RPMI8226 (cell line): ENCODE measurements around the gene CD93.
A peak's percentile ranks its signal among the peaks of the same experiment; 100 is the strongest.

Experiments used
- DNase-seq: peaks from one replicate; pipeline ENCODE4 v3.0.0-alpha.2; 2015

Gene CD93

GRCh38 chr20:23099791-23100719 lies 13.9 kb upstream of the CD93 start:
- DNase-seq = peak; percentile 38

- DNase-seq = no peak
These were observed 11.8 kb upstream of the CD93 start for GRCh38 chr20:23097636-23098580.

DNA sequence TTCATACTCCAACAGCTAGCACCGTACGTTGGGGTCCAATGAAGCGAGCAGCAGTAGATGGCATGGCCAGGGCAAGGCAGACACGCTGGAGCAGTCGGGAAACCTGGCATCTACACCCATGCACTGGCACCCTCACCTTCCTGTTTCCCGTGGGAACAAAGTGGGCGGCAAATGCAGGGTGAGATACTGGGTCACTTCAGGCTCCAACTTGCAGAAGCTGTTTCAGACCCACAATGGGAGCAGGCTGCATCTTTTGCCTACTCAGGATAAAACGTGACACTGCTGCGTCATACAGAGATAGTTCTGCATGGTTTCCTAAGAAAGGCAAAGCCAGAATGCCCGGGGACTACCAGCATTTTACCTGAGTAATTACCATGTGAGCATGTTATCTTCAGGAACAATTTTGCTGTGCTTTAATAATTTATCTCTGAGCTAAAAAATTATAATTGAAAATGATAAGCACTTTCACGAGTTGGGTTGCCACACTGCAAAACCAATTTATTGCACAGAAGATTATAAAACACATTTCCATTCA lies 10.9 kb upstream of the CD93 start:
- DNase-seq = no peak

DNA sequence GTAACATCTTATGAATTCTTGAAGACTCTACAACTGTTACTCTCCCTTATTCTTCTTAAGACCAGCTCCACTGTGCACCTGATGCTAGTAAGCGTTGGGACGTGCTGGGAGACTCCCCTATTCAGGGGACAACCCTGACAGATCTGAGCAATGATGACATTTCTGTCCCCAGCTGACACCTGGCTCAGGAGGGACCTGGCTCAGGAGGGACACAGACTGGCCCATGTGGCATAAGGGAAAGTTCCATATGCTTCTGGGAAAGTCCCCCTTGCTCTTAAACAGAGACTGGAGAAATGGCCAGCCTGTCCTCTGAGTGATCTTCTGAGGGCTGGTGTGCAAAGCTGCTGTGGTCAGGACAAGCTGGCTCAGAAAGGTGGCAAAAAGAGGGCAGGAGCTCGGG lies 10.0 kb upstream of the CD93 start:
- DNase-seq = no peak

- no peak for DNase-seq
These were observed 9.4 kb upstream of the CD93 start for GRCh38 chr20:23095499-23095898.

GRCh38 chr20:23094927-23095326 lies 8.8 kb upstream of the CD93 start:
- no peak for DNase-seq

- DNase-seq = no peak
These were observed 8.2 kb upstream of the CD93 start for GRCh38 chr20:23094213-23094896.

DNA sequence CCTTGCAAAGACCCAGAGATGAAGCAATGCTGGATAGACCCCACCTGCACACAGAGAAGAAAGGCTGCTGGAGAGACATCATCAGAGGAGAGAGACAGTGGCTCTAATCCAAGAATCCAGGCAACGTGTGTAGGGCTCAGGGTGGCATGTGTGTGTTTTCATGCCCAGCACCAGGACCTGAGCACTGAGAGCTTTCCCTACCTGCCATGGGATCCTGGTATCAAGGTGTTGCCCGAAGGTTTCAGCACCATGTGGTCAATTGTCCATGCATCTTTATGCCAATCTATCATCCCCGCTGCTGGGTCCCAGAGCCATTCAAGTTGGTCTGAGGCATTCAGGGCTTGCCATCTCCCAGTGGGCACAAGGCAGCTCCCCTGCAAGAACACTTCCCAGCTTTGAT lies 7.5 kb upstream of the CD93 start:
- no peak for DNase-seq

GRCh38 chr20:23092861-23093495 lies 6.9 kb upstream of the CD93 start:
- no peak for DNase-seq

DNA sequence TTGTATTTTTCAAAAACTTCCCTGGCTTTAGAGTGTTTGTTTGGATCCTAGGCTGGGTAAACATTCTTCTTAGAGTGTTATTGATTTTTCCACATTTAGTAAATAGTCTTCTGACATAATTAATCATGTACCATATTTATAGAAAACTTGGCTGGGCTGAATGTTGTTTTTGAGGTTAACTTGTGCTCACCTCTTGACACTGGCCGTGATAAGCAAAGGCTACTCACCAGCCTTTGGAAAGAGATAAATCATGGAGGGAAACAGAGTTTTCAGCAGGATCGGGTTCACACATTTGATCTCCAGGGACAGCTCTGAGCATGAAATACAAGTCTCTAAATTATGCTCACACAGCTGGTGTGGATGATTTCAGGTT lies 6.2 kb upstream of the CD93 start:
- DNase-seq = no peak

DNA sequence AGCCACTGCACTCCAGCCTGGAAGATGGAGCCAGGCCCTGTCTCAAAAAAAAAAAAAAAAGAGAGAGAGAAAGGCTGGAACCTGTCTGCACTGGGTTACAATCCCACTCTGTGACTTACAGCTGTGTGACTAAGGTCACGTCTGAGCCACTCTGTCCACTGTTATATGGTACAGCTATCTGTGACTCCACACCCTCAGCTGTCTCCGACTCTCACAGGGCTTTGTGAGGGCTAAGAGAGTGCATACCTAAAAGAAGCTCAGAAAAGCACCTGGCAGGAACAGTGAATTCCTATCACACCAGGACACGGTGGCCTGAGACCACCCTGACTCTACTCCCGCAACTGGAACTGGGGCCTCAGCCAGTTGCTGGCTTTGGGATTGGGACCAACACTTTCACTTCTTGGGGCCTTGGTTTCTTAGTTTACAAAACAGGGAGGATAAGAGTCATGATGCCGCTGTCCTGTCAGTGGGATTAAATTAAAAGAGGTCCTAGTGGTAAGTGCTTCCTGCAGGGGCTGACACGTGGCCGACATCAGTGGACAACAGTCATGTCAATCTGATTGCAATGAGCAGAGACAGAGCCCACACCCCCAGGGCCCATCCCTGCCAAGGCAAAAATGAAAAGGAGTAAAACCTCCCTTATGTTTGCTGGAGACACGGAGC lies 5.7 kb upstream of the CD93 start:
- no peak for DNase-seq

DNA sequence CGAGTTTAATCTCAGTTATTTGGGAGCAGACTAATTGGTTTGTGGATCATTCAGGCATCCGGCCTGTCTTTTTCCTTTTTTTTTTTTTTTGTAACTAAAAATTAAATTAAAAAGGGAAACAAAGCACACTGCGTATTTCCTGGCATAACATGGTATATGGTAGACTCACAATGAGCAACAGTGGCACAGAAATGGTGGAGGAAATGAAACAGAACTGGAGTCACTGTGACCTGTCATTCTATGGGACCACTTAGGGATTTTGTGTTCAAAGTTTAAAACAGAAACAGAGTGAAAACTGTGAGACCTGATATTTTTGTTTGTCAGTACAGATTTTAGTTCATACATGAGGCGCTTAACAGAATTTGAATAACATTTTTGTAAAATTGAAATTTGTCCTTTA lies 4.8 kb upstream of the CD93 start:
- DNase-seq = no peak

DNA sequence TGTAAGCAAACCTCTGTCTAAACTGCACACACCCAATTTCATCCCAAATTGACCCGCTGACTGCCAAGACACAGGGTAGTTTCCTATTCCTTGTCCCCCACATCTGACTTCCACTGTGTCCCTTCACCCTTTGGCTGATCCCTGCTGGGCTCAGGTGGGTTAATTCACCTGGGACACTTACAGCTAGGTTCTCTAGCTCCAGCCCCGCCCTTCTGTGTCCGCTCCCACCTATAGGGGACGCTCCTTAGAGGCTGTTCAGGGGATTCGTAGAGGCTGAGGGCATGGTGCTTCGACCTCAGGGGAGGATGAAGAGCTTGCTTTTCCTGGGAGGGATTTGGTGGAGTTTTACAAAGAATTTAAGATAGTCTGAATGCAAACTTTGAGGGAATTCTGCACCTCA lies 4.0 kb upstream of the CD93 start:
- no peak for DNase-seq

DNA sequence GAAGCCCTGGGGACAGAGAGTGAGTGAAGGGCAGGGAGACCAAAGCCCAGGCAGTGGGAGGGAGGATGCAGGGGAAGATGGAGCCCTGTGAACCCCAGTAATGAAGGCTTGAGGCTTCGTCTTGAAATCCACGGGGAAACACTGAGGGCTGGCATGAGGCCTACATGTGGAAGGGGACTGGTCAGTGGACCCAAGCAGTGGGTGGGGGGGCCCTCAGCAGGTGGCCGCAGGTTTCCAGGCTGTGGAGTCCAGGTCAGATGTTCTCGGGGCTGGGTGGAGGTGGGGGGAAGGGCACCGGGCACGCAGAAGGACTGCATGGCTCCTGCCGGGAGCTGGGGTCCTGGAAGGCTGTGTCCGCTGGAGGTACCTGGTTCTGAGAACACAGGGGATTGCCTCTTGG lies 2.7 kb upstream of the CD93 start:
- DNase-seq = no peak

- DNase-seq = no peak
These were observed 1.6 kb upstream of the CD93 start for GRCh38 chr20:23087587-23088251.

- no peak for DNase-seq
These were observed 847 bp upstream of the CD93 start for GRCh38 chr20:23086931-23087411.

DNA sequence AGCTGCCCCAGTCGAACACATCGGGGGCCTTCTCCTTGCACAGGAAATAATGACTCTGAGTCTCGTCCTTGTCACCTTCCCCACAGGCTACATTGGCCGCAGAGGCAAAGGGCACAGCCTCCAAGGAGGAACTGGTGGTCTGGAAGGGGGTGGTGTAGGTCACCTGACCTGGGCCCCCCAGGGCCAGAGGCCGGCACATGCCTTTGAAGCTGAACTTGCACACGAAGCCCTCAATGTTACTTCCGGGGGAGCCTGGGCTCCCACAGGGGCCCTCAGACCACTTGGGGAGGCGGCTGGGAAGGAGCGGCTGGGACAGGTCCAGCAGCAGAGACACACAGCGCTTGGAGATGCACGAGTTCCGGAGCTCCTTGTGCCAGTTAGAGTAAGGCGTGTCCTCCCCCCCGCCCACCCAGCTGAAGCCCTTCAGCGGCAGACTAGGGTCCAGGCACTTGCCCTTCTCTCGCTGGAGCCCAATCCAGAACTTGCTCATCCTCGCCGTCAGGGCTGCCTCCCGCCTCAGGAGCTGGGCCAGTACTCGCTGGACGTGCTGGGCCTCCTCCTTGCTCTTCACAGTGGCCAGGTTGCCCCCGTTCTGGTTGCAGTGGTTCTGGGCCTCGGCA lies 578 bp downstream of the CD93 start:
- no peak for DNase-seq

- no peak for DNase-seq
These were observed 1.2 kb downstream of the CD93 start for GRCh38 chr20:23084845-23085365.

DNA sequence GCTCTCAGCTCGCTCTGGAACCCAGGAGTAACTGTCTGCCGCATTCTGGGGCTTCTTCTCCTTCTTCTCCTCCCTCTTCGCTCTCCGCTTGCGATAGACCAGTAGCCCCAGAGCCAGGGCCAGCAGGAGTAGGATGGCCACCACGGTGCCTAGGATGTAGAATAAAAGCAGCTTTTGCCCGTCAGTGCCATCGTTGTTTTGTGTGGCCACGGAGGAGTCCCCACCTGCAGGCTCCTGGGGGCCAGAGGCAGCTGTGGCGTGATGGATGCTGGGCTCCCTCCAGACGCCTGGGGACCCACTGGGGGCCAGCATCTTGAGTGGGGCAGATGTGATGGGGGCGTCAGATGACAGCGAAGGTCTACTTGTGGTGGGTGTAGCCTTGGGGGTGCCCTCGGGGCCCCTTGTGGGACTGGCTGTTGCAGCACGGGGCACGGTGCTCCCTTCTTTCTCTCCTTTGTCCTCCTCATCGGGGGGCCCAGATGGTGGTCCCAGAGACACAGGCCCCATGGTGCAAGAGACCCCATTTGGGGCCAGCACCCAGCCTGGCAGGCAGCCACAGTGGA lies 1.8 kb downstream of the CD93 start:
- DNase-seq = no peak
